Activated naive CD4-positive, alpha-beta T cell treated with Interleukin-2 at 50 U/mL for 16 hours (primary cell): ENCODE data around the gene FGGY.
A peak's percentile ranks its signal among the peaks of the same experiment; 100 is the strongest.
"Not testable (repeated sequence)": the region's sequence is repeated elsewhere in the genome, so short reads cannot be mapped to it uniquely, and the experiment has no call there.

Experiments
- DNase-seq: peaks from one replicate; pipeline ENCODE4 v3.0.0-alpha.2; 2020

Gene FGGY

GRCh38 chr1:59296358-59297256 lies at the start of gene FGGY:
Gene FGGY, plus strand, starts transcription at chr1:59297094. Its CDS starts 24,456 bp downstream, at chr1:59321550.
- DNase-seq: peak; percentile 77

- DNase-seq: no peak
Measured at GRCh38 chr1:59248758-59249157, 48.1 kb upstream of the FGGY start.

- DNase-seq: no peak
Measured at GRCh38 chr1:59249396-59250137, 47.3 kb upstream of the FGGY start.

GRCh38 chr1:59251061-59251460 lies 45.8 kb upstream of the FGGY start:
- not testable (repeated sequence) for DNase-seq

GRCh38 chr1:59256429-59256828 lies 40.5 kb upstream of the FGGY start:
- not testable (repeated sequence) for DNase-seq

GRCh38 chr1:59258412-59259032 lies 38.4 kb upstream of the FGGY start:
- no peak for DNase-seq

GRCh38 chr1:59261537-59261936 lies 35.4 kb upstream of the FGGY start:
- no peak for DNase-seq

- DNase-seq: no peak
Measured at GRCh38 chr1:59262631-59263030, 34.3 kb upstream of the FGGY start.

- DNase-seq: no peak
Measured at GRCh38 chr1:59263111-59263510, 33.8 kb upstream of the FGGY start.

- no peak for DNase-seq
Measured at GRCh38 chr1:59265622-59266021, 31.3 kb upstream of the FGGY start.

- no peak for DNase-seq
Measured at GRCh38 chr1:59266180-59266926, 30.5 kb upstream of the FGGY start.

- no peak for DNase-seq
Measured at GRCh38 chr1:59266927-59267293, 30.0 kb upstream of the FGGY start.

GRCh38 chr1:59268406-59268805 lies 28.5 kb upstream of the FGGY start:
- no peak for DNase-seq

GRCh38 chr1:59271561-59272260 lies 25.2 kb upstream of the FGGY start:
- no peak for DNase-seq

GRCh38 chr1:59272507-59272906 lies 24.4 kb upstream of the FGGY start:
- DNase-seq: no peak

- DNase-seq: no peak
Measured at GRCh38 chr1:59276439-59276851, 20.4 kb upstream of the FGGY start.

- no peak for DNase-seq
Measured at GRCh38 chr1:59278780-59279354, 18.0 kb upstream of the FGGY start.

- DNase-seq: no peak
Measured at GRCh38 chr1:59279645-59280044, 17.2 kb upstream of the FGGY start.

GRCh38 chr1:59282951-59283350 lies 13.9 kb upstream of the FGGY start:
- DNase-seq: no peak

GRCh38 chr1:59285691-59286090 lies 11.2 kb upstream of the FGGY start:
- DNase-seq: no peak

- DNase-seq: no peak
Measured at GRCh38 chr1:59288046-59288445, 8.8 kb upstream of the FGGY start.

GRCh38 chr1:59289570-59289969 lies 7.3 kb upstream of the FGGY start:
- no peak for DNase-seq
